H9 (cell line): ENCODE results near the gene GJB5. TPM values are rescaled to one million over a fixed set of nuclear protein-coding genes. Genes with fewer than 3 reads are reported as not detected.

ENCODE experiments used
- DNase-seq: peaks from one replicate; pipeline ENCODE4 v3.0.0-alpha.2; 2017
- H2AFZ ChIP-seq: one replicate; pipeline ENCODE4 v1.6.1; 2013; ENCODE audit warnings: mild to moderate bottlenecking, low read length, control low read depth, moderate library complexity
- H2AK5ac ChIP-seq: 2 replicates; pipeline ENCODE4 v1.6.1; 2013; ENCODE audit warnings: low read length, control low read depth, mixed read lengths; ENCODE audit not compliant: insufficient read length
- H2BK120ac ChIP-seq: one replicate; pipeline ENCODE4 v1.6.1; 2013; ENCODE audit warnings: low read depth, mild to moderate bottlenecking, low read length, control low read depth, inconsistent platforms; ENCODE audit not compliant: poor library complexity, severe bottlenecking
- H2BK12ac ChIP-seq: 2 replicates; pipeline ENCODE4 v1.6.1; 2013; ENCODE audit warnings: low read length, control low read depth, mixed read lengths, low read depth; ENCODE audit not compliant: insufficient read length
- H2BK15ac ChIP-seq: 2 replicates; pipeline ENCODE4 v1.6.1; 2013; ENCODE audit warnings: low read depth, low read length, control low read depth
- H2BK20ac ChIP-seq: one replicate; pipeline ENCODE4 v1.6.1; 2013; ENCODE audit warnings: low read depth, mild to moderate bottlenecking, low read length, control low read depth, inconsistent platforms; ENCODE audit not compliant: poor library complexity, severe bottlenecking
- H2BK5ac ChIP-seq: 2 replicates; pipeline ENCODE4 v1.6.1; 2013; ENCODE audit warnings: low read length, control low read depth, mixed read lengths; ENCODE audit not compliant: insufficient read length
- H3K14ac ChIP-seq: 2 replicates; pipeline ENCODE4 v1.6.1; 2013; ENCODE audit warnings: low read length, control low read depth; ENCODE audit not compliant: insufficient read depth
- H3K18ac ChIP-seq: 2 replicates; pipeline ENCODE4 v1.6.1; 2013; ENCODE audit warnings: low read depth, mild to moderate bottlenecking, mixed read lengths, low read length, control low read depth; ENCODE audit not compliant: insufficient read length
- H3K23ac ChIP-seq: 2 replicates; pipeline ENCODE4 v1.6.1; 2013; ENCODE audit warnings: low read length, control low read depth, mixed read lengths, low read depth; ENCODE audit not compliant: insufficient read length
- H3K23me2 ChIP-seq: 2 replicates; pipeline ENCODE4 v1.6.1; 2013; ENCODE audit warnings: low read depth, mild to moderate bottlenecking, mixed read lengths, low read length, control low read depth; ENCODE audit not compliant: insufficient read length, poor library complexity, severe bottlenecking
- H3K27ac ChIP-seq: 2 replicates; pipeline ENCODE4 v1.5.1; 2013; ENCODE audit warnings: low read length, control low read depth, mixed read lengths, low read depth; ENCODE audit not compliant: insufficient read length
- H3K27me3 ChIP-seq: 2 replicates; pipeline ENCODE4 v1.6.1; 2013; ENCODE audit warnings: low read length, control low read depth, inconsistent platforms; ENCODE audit not compliant: insufficient read depth
- H3K4ac ChIP-seq: 2 replicates; pipeline ENCODE4 v1.6.1; 2013; ENCODE audit warnings: low read depth, mild to moderate bottlenecking, control low read depth, inconsistent platforms, low read length, moderate library complexity
- H3K4me1 ChIP-seq: 2 replicates; pipeline ENCODE4 v1.6.1; 2013; ENCODE audit warnings: low read length, control low read depth, inconsistent platforms; ENCODE audit not compliant: insufficient read depth
- H3K4me2 ChIP-seq: 2 replicates; pipeline ENCODE4 v1.6.1; 2013; ENCODE audit warnings: low read length, control low read depth, mixed read lengths; ENCODE audit not compliant: insufficient read length, insufficient read depth
- H3K56ac ChIP-seq: 2 replicates; pipeline ENCODE4 v1.6.1; 2013; ENCODE audit warnings: low read depth, mild to moderate bottlenecking, mixed read lengths, low read length, control low read depth; ENCODE audit not compliant: insufficient read length
- H3K79me1 ChIP-seq: 2 replicates; pipeline ENCODE4 v1.6.1; 2013; ENCODE audit warnings: low read depth, mild to moderate bottlenecking, moderate library complexity, low read length, control low read depth, inconsistent platforms; ENCODE audit not compliant: insufficient read depth, poor library complexity, severe bottlenecking
- H3K79me2 ChIP-seq: 2 replicates; pipeline ENCODE4 v1.6.1; 2013; ENCODE audit warnings: low read length, control low read depth, inconsistent platforms; ENCODE audit not compliant: insufficient read depth
- H3K9ac ChIP-seq: 2 replicates; pipeline ENCODE4 v1.6.1; 2013; ENCODE audit warnings: low read length, control low read depth, mixed read lengths; ENCODE audit not compliant: insufficient read length; ENCODE audit errors: extremely low read depth
- H3K9me3 ChIP-seq: one replicate; pipeline ENCODE4 v1.6.1; 2013; ENCODE audit warnings: low read depth, low read length, inconsistent platforms; ENCODE audit not compliant: control insufficient read depth
- H3T11ph ChIP-seq: one replicate; pipeline ENCODE4 v1.6.1; 2013; ENCODE audit warnings: mild to moderate bottlenecking, low read length, control low read depth, inconsistent platforms
- H4K20me1 ChIP-seq: one replicate; pipeline ENCODE4 v1.6.1; 2013; ENCODE audit not compliant: control insufficient read depth, insufficient read length, insufficient read depth
- H4K5ac ChIP-seq: 2 replicates; pipeline ENCODE4 v1.6.1; 2013; ENCODE audit warnings: low read depth, mild to moderate bottlenecking, mixed read lengths, low read length, control low read depth; ENCODE audit not compliant: insufficient read length
- H4K8ac ChIP-seq: replicated peaks from 2 replicates; pipeline ENCODE4 v1.6.1; 2013; ENCODE audit warnings: low read length, control low read depth, mixed read lengths, low read depth; ENCODE audit not compliant: insufficient read length
- H4K91ac ChIP-seq: 2 replicates; pipeline ENCODE4 v1.6.1; 2013; ENCODE audit warnings: low read depth, mild to moderate bottlenecking, moderate library complexity, mixed read lengths, low read length, control low read depth; ENCODE audit not compliant: insufficient read length
- H3K27ac Mint-ChIP-seq, 3 experiments: 2 replicates in 2 of 3; 3 replicates in 1 of 3; pipeline ENCODE4 v1.8.0; 2020 to 2021; ENCODE audit warnings: mixed read lengths in 3 of 3, mild to moderate bottlenecking in 1 of 3, moderate library complexity in 1 of 3
- H3K27me3 Mint-ChIP-seq: 2 replicates; pipeline ENCODE4 v1.8.0; 2021; ENCODE audit warnings: low read depth, mild to moderate bottlenecking, moderate library complexity, mixed read lengths
- H3K36me3 Mint-ChIP-seq, 3 experiments: 2 replicates in 2 of 3; 3 replicates in 1 of 3; pipeline ENCODE4 v1.8.0; 2020 to 2021; ENCODE audit warnings: low read depth in 3 of 3, mixed read lengths in 3 of 3; ENCODE audit not compliant: insufficient read depth in 1 of 3
- H3K4me1 Mint-ChIP-seq, 2 experiments: 2 replicates each; pipeline ENCODE4 v1.8.0; 2020; ENCODE audit warnings: mixed read lengths in 2 of 2
- H3K4me3 Mint-ChIP-seq, 2 experiments: 2 replicates in 1 of 2; 3 replicates in 1 of 2; pipeline ENCODE4 v1.8.0; 2020 to 2021; ENCODE audit warnings: mild to moderate bottlenecking in 2 of 2, mixed read lengths in 2 of 2, moderate library complexity in 1 of 2
- H3K9me3 Mint-ChIP-seq, 2 experiments: 2 replicates in 1 of 2; 3 replicates in 1 of 2; pipeline ENCODE4 v1.8.0; 2020; ENCODE audit warnings: mild to moderate bottlenecking in 2 of 2, mixed read lengths in 2 of 2, moderate library complexity in 1 of 2
- WGBS: extraction: QIAGEN DNeasy Blood & Tissue Kit; methylation state at CpG from one replicate; pipeline ENCODE4 v1.1.7; 2013; ENCODE audit warnings: missing lambda C conversion rate, low lambda C conversion rate, mixed read lengths; ENCODE audit not compliant: insufficient read length; ENCODE audit errors: extremely low coverage; 5-methylcytosine and 5-hydroxymethylcytosine counted together
- total RNA-seq: library from RNA; stranded (reverse); gene quantifications from 2 replicates; pipeline ENCODE4 v1.2.1, GENCODE V29; 2021
- TF ChIP-seq, protein P1 (sequence below): fragments of 200-600 bp; sonication (generic); conservative IDR thresholded peaks from 3 replicates; pipeline ENCODE4 v1.8.0; 2021; ENCODE audit warnings: antibody characterized with exemption, mild to moderate bottlenecking

Gene GJB5
- total RNA-seq, 1 experiment from 2014 or later, result 0.22 TPM

DNA sequence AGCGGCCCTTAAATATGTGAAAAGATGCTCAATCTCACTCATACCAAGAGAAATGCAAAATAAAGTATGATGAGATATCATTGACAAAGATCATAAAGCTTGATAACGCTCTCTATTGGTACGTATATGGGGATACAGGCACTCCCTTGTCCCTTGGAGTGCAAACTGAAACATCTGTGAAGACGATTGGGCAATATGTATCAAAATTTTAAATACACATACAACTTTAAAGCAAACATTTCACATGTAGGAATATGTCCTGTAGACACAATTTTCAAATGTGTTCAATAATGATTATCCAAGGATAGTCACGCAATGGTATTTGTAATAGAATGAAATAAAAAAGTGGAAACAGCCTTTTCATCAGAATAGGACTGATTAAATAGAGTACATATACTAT lies 24.2 kb downstream of the GJB5 start:
- Histone ChIP-seq H3K56ac (no peak overlapping the region), H2BK15ac (no peak overlapping the region), H2BK120ac (no peak overlapping the region), H3K9ac (no peak overlapping the region), H3K18ac (no peak overlapping the region), H2BK12ac (no peak overlapping the region), H4K5ac (no peak overlapping the region), H3K23ac (no peak overlapping the region), H3K79me2 (no peaks in the 10 kb centered on the region), H2AFZ (no peak overlapping the region), H3K4me2 (no peak overlapping the region), H3K4me1 (no peaks in the 10 kb centered on the region), H3K4ac (no peak overlapping the region), H3K27me3 (peaks cover 4% of the 10 kb centered on the region; the same call in 1 of the 2 replicates), H3K27ac (no peak overlapping the region), H3K9me3 (no peaks in the 10 kb centered on the region), H2BK5ac (no peak overlapping the region), H4K91ac (no peak overlapping the region), H2AK5ac (no peak overlapping the region), H3T11ph (no peak overlapping the region), H3K79me1 (no peaks in the 10 kb centered on the region), H3K14ac (no peak overlapping the region), H2BK20ac (no peak overlapping the region), H4K20me1 (no peaks in the 10 kb centered on the region), H3K23me2 (peaks cover 13% of the 10 kb centered on the region), H4K8ac (no peak overlapping the region)
- TF ChIP-seq, protein P1, sequence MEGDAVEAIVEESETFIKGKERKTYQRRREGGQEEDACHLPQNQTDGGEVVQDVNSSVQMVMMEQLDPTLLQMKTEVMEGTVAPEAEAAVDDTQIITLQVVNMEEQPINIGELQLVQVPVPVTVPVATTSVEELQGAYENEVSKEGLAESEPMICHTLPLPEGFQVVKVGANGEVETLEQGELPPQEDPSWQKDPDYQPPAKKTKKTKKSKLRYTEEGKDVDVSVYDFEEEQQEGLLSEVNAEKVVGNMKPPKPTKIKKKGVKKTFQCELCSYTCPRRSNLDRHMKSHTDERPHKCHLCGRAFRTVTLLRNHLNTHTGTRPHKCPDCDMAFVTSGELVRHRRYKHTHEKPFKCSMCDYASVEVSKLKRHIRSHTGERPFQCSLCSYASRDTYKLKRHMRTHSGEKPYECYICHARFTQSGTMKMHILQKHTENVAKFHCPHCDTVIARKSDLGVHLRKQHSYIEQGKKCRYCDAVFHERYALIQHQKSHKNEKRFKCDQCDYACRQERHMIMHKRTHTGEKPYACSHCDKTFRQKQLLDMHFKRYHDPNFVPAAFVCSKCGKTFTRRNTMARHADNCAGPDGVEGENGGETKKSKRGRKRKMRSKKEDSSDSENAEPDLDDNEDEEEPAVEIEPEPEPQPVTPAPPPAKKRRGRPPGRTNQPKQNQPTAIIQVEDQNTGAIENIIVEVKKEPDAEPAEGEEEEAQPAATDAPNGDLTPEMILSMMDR, result no peak
- Mint-ChIP-seq H3K36me3 (no peaks in the 10 kb centered on the region), H3K27ac (no peak overlapping the region), H3K4me3 (no peak overlapping the region), H3K27me3 (peaks cover 42% of the 10 kb centered on the region), H3K9me3 (no peaks in the 10 kb centered on the region), H3K4me1 (peaks cover 7 to 9% of the 10 kb centered on the region in 2 experiments)
- DNase-seq, result no peak
- no CpG with 5 or more reads among the region's 5 CpGs for WGBS
